GM21529 (cell line): ENCODE results near the gene UGT1A10.

Experiments used
- ATAC-seq: cut with Tn5 transposase; IDR thresholded peaks from one replicate; pipeline ENCODE4 v1.9.1; 2021; ENCODE audit not compliant: unreplicated experiment

UGT1A10 gene

DNA sequence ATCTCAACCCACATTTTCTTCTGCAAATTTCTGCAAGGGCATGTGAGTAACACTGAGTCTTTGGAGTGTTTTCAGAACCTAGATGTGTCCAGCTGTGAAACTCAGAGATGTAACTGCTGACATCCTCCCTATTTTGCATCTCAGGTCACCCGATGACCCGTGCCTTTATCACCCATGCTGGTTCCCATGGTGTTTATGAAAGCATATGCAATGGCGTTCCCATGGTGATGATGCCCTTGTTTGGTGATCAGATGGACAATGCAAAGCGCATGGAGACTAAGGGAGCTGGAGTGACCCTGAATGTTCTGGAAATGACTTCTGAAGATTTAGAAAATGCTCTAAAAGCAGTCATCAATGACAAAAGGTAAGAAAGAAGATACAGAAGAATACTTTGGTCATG, 131.8 kb downstream of the UGT1A10 start:
- ATAC-seq, result no peak

DNA sequence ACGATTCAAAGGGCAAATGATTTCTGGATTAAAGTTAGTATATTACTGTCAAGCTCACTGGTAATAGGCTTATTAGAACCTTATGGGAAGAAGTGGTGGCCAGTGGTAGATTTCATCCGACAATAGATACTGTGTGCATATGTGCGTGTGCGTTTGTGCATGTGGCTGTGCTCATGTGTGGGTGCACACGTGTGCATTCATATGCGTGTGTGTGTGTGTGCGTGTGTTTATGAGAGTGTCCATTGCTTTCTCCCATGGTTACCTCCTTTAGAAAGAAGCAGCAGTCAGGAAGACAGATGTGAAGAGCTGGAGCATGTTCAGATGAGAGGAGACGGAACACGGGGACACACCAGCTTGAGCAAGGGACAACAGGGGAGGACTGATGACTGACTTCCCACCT, 133.0 kb downstream of the UGT1A10 start:
- ATAC-seq, result no peak

DNA sequence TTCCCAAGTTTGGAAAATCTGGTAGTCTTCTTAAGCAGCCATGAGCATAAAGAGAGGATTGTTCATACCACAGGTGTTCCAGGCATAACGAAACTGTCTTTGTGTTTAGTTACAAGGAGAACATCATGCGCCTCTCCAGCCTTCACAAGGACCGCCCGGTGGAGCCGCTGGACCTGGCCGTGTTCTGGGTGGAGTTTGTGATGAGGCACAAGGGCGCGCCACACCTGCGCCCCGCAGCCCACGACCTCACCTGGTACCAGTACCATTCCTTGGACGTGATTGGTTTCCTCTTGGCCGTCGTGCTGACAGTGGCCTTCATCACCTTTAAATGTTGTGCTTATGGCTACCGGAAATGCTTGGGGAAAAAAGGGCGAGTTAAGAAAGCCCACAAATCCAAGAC, 135.9 kb downstream of the UGT1A10 start:
- no peak for ATAC-seq

DNA sequence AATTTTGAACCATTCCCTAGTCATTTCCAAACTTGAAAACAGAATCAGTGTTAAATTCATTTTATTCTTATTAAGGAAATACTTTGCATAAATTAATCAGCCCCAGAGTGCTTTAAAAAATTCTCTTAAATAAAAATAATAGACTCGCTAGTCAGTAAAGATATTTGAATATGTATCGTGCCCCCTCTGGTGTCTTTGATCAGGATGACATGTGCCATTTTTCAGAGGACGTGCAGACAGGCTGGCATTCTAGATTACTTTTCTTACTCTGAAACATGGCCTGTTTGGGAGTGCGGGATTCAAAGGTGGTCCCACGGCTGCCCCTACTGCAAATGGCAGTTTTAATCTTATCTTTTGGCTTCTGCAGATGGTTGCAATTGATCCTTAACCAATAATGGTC, 136.3 kb downstream of the UGT1A10 start:
- ATAC-seq, result no peak

DNA sequence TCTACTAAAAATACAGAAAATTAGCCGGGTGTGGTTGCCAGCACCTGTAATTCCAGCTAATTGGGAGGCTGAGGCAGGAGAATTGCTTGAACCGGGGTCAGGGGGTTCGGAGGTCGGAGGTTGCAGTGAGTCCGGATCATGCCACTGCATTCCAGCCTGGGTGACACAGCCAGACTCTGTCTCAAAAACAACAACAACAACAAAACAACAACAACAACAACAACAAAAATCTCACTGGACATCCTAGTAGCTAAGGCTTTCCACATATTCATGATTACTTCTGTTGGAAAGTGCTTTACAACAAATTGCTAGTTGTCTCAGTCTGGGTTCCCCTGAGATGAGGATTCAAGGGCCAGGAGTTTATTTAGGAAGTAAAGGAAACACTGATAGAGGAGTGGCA, 137.6 kb downstream of the UGT1A10 start:
- no peak for ATAC-seq

DNA sequence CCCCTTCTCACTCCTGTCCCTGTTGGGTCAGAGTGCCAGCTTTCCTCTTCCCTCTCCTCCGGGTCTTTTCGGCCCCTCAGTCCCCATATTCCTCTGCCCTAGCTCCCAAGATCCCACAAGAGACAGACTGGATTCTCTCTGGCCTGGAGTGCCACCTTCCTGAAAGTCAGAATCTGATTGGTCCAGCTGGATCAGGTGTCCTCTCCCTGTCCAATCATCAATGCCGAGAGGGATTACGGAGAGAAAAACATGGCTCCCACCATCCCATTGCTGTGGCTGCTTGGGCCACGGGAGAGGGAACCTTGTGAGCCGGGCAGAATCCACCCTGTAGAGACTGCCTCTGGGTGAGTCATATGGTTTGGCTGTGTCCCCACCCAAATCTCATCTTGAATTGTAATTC, 139.2 kb downstream of the UGT1A10 start:
- no peak for ATAC-seq

DNA sequence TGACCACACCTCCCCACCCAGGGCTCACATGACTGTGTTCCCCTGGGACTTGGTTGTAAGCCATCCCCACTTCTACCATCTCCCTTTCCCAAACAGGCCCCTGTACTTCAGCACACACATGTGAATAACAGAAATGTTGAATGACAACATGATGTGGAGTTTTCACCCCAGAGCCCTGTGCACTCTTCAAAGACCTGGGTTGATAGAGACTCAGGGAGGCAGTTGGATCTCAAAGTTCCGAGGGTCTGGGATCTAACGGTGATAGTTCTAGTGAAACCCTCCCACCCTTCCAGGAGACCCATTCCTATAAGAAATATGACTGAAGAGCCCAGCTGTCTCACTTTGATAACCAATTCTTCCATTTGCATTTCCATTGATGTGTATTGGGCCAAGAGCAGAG, 141.8 kb downstream of the UGT1A10 start, which contains the start of gene MROH2A:
Gene MROH2A, plus strand, starts transcription at position 301 of the 400 bp plus-strand sequence. CDS start 1,029 bp downstream, outside the sequence.
- no peak for ATAC-seq

DNA sequence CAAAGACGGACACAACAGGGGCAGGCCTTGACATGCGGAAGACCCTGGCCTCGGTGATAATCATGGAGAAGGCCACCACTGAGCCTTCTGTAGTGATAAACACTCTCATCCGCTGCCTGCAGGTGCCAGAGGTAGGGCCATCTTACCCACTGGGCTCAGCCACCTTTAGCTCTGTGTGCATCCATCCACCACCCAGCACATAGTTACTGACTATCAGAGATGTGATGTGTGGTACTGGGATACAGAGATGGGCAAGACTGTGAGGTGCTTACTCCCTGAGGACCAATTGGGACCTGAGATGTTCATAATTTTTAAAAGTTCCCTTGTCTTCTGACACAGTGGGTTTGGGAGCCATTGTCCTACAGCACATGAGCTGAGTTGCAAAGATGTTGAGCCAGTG, 143.5 kb downstream of the UGT1A10 start:
- ATAC-seq, result no peak

DNA sequence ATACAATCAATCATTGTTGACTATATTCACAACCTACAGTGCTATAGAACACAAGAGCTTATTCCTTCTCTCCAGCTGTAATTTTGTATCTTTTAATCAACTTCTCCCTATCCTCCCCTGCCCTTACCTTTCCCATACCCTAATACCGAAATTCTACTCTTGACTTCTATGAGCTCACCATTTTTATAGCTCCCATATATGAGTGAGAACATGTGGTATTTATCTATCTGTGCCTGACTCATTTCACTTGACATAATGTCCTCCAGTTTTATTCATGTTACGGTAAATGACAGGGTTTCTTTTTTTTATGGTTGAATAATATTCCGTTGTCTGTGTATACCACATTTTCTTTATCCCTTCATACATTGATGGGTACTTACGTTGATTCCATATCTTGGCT, 144.5 kb downstream of the UGT1A10 start:
- no peak for ATAC-seq

DNA sequence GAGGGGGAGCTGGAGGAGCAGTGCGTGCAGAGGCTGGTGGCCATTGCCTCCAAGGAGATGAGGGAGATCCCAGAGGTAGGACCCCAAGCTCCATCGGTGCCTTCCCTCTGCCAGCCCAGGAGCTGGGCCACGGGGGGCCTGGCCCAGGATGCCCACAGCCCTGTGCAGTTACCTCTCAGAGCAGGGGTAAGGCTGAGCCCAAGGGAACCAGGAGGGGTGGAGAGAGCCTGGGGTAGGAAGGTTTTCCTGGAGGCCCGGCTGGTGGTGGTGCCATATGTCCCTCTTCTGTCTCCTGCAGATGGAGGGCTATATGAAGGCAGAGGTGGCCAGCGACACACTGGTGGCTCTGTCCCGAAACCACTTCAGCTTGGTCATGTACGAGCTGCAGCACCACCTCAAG, 153.3 kb downstream of the UGT1A10 start:
- no peak for ATAC-seq

DNA sequence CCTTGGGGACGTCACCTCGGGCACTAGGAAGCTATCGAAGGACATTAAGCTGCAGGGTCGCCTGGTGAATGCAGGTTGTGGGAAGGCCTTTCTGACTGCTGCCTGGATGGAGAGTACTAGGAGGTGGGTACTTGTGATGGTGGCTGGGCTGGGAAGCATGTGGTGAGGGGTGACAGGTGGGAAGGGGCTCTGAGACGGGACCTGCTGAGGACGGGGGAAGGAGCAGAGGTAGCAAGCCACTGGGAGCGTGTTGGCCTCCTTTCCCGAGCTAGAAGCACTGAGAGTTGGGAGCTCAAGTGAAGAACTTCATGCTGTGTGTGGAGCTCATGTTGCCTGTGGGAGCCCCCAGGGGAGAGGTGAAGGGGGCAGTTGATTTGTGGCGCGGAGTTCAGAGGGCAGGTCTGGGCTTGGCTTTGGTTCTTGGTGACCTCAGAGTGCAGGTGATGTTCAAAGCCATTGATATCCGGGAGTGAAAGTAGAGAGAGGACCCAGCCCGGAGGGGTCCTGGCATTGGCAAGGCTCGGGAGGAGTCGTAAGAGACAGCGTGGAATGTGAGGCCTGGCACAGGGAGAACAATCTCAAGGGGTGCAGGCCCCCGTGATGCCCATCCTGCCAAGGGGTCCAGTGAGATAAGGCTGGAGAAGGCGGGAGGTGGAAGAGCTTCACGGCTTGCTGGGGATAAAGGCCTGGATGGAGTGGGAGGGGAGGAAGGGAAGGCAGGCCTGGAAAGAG, 155.1 kb downstream of the UGT1A10 start:
- ATAC-seq, result no peak

DNA sequence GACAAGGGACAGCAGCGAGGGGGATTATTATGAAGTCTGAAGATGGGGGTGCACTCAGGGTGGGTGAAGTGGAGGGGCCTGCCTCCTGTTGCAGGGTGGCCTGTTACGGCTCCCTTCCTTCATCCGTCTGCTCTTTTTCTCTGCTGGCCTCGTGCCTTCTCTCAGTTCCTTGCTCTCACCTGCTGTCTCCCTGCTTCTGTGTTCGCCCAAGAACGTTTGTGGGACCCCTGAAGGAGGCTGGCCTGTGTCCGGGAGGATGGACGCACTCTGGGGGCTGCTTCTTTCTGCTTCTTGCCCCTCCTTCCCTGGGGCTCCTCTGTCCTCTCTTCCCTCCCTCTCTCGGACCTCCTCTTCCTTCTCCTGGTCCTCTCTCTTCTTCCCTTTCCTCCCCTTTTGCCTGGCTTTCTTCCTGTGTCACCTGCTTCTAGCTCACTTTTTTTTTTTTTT, 155.7 kb downstream of the UGT1A10 start:
- no peak for ATAC-seq

DNA sequence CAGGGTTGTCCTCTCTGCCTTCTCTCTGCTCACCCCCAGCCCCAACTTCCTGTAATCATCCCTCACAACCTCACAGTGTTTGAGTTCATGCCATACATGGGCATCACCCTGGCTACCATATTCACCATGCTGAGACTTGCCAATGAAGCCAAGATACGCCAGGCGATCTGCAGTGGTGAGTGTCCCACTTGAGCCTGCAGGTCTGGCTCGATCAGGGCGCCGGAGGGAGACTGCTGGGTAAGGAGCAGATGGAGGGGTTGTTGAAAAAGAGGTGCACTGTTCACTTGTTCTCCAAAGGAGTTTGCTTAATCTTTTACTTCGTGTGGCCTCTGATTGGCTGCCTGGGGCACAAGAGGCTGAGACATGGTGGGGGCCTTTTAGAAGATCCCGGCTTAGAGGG, 156.5 kb downstream of the UGT1A10 start:
- ATAC-seq, result no peak

DNA sequence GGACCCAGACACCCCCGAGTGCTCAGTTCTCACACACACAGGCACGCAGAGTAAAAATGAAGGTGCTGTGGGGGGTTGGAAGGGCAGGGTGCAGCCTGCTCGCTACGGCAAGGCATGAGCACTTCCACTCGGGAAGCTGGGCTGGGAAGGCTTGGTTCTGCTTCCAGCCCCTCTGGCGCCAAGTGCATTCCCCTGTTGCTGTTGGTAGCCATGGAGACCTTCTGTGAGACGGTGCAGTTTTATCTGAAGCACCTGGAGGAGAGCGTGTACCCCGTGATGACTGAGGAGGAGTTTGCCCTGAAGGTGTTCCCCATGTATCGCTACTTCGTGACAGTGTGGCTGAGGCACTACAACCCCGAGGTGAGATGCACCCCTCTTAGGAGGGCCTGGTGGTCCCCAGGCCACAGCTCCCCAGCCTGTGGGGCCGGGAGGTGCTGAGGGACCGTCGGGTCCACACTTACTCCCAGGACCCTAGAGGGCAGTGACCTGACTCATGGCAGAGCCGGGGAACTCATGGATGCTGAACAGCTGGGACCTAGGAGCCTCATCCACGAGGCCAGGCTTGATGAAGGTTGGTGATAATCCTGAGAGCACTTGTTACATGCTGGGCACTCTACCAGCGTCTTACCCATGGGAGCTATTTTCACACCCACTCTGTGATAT, 157.3 kb downstream of the UGT1A10 start:
- no peak for ATAC-seq

DNA sequence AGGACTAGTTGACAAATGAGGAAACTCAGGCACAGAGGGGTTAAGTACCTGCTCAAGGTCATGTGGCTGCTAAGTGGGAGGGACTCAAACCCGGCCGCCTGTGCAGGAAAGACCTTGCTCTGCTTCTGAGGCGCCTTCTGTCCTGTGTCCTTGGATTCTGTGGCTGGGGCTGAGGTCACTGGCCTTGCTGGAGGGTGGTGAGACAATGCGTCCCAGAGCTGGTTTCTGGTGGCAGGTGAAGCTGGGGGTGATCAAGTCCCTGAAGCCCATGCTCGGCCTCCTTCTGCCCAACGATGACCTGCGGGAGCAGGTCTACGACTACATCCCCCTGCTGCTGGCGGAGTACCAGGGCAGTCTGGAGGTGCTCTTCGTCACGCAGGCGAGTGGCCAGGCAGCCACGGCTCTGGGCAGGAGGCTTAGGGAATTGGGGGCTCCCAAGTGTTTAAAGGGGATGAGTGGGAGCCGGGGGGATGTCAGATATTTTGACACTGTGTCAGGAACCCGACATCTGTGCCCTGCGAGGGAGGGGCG, 157.9 kb downstream of the UGT1A10 start:
- no peak for ATAC-seq

DNA sequence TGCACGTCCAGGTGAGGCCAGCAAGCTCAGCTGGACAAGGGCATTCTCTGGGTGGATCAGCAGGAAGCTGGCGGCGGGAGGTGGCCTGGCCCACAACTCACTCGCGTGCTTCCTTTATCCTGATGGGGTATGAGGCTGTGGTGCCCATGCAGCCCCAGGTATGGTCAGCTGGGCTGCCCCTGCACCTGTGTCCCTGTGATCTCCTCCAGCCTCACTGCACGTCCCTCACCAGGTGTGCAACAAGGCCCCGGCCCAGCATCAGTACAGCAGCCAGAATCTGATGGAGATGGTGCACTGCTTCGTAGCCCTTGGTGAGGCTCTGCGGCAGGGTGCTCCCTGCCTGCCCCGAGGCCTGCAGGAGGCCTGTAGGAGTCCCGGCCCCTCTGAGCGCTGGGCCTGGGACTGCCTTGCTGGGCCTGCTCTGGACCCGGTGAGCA, 159.5 kb downstream of the UGT1A10 start:
- ATAC-seq, result no peak

DNA sequence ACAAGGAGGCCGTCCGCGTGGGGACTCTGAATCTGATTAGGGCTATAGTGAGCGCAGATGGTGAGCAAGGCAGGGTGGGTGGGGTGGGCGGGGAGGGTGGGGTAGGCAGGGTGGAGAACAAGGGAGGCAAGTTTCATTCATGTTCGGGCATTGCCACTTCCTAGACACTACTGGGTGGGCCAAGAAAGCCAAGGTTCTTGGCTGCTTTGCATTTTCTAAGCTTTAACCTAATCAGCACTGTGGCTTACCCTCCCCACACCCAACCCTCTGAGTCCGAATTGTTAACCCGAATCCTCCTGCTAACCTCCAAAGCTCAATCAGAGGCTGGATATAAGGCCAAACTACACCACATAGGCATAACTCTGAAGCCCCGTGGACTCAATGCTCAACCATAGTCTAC, 160.0 kb downstream of the UGT1A10 start:
- no peak for ATAC-seq

DNA sequence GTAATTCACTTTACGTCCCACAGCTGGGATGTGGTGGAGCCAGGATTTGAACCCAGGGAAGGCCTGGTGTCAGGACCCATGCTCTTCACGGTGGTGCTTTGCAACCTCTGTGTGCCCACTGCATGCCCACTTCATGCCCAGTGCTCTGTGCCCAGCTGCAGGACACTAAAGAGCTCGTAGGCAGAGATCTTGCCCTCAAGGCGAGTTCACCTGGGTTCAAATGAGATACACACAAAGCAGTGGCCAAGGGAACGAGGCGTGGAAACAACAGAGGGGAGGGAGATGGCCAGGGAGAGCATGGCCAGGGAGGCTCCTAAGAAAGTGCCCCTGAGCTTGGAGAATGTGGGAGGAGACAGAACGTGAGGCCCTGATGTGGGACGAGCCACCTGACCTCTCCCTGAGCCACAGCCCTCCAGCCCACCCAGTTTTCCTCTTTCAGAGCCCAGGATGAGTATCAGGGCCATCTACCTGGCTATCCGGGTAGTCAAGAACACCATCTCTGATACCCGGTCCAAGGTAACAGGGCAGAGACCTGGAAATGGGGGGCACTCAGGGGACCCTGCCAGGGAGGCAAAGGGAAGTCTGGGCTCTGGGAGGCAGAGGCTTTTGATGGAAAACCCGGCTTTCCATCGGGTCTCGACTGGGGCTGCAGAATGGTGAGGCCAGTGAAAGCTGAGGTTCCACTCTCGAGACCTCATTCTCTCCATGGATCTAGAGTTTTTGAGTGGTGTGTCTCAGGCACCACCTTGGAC, 162.3 kb downstream of the UGT1A10 start:
- ATAC-seq, result no peak

DNA sequence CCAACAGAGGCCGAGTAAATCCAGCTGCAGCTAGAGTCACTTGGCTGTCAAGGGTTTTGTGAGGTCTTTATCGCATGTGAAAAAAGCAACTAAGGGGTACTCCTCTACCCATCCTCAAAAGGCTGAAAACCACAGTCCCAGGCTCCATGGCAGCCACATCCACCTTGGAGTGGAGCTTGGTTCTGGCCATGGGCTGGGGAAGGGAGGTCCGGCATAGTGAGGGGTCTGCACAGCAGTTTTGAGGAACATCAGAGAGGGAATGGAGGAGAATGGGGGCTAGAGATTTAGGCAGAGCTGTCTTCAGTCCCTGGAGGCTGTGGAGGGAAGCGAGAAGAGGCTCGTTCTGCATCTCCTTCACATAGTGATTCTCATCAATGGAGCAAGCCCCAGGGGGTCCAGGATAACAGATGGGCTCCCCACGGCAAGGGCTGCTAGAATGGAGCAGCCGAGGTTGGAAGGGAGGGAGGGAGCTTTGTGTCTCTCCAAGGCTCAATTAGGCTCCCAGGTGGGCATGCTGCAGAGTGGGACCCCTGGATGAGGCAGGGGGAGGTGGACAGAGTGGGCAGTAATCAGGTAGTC, 162.9 kb downstream of the UGT1A10 start:
- no peak for ATAC-seq

DNA sequence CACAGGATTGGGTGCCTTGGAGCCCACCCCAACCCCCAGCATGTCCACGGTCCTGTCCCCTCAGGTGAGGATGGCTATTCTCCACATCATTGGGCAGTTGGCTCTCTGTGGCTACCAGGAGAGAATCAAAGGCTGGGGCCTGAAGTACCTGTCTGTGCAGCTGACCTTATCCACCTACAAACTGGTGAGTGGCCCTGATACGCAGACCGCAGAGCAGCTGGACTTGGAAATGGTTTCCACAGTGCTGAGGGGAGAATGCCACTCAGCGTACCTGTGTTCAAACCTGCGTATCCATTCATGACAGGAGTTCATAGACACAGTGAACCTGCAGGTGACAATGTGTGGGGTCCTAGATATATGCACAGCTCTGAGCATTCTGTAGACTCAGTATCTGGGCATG, 163.5 kb downstream of the UGT1A10 start:
- no peak for ATAC-seq

DNA sequence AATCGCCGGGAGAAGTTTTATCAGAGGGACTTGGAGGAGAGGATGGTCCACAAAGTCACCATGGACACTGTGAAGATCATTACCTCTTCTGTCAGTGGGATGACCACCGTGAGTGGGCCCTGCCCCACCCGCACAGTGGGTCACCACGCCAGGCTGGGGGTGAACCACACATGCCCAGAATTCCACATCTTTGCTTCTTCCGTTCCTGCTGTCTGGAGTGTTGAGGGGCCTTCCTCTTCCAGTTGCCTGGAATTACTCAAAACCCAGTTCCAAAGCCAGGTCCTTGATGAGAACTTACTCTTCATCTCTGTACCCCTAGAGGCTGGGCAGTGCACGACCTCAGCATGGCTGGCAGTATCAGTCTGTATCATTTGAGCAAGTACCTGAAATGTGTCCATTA, 164.0 kb downstream of the UGT1A10 start:
- ATAC-seq, result no peak
